Measurements from ENCODE around the gene PROS1.
"Not testable (repeated sequence)": the region's sequence is repeated elsewhere in the genome, so short reads cannot be mapped to it uniquely, and the experiment has no call there.

The PROS1 gene

DNA sequence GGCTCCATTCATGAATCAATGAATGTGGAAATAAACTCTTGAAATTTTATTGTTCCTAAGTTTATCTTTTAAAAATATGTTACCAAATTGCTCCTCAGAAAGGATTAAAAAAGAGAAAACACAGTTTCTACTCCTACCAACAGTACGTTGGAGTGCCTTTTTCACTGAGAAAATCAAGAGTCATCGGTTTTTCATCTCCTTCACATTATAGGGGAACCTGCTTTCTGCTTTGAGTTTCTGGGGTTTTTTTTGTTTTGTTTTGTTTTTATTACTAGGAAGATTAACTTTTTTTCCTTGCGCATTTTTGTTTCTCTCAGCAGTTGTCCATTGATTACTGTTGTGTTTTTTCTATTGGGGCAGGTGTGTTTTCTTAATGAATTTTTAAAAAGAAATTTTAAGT lies 9.7 kb upstream of the PROS1 start:
- DNase-seq (ENCODE audit: extremely low spot score), result no peak
- TF ChIP-seq, protein P1, sequence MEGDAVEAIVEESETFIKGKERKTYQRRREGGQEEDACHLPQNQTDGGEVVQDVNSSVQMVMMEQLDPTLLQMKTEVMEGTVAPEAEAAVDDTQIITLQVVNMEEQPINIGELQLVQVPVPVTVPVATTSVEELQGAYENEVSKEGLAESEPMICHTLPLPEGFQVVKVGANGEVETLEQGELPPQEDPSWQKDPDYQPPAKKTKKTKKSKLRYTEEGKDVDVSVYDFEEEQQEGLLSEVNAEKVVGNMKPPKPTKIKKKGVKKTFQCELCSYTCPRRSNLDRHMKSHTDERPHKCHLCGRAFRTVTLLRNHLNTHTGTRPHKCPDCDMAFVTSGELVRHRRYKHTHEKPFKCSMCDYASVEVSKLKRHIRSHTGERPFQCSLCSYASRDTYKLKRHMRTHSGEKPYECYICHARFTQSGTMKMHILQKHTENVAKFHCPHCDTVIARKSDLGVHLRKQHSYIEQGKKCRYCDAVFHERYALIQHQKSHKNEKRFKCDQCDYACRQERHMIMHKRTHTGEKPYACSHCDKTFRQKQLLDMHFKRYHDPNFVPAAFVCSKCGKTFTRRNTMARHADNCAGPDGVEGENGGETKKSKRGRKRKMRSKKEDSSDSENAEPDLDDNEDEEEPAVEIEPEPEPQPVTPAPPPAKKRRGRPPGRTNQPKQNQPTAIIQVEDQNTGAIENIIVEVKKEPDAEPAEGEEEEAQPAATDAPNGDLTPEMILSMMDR (IDR thresholded peaks at IDR 0.05; ENCODE audit: control extremely low read depth, extremely low read depth, low read depth, missing control alignments), result no peak
- ChIA-PET POLR2A (no interaction called here), CTCF (no interaction called here)

DNA sequence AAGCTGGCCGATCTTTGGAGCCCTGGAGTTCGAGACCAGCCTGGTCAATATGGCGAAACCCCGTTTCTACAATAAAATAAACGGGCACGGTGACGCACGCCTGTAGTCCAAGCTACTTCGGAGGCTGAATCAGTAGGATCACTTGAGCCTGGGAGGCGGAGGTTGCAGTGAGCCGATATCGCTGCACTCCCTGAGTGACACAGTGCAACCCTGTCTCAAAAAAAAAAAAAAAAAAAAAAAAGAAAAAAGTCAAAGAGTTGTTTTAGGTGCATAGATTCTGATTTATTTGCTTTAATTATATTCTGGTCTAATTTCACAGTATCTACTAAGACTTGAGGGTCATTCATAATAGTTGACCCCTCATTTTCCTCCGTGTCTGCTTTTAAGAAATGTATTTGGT lies 8.0 kb upstream of the PROS1 start:
- TF ChIP-seq, protein P1 (IDR thresholded peaks at IDR 0.05; ENCODE audit: control extremely low read depth, extremely low read depth, low read depth, missing control alignments), result no peak
- ChIA-PET CTCF (interaction anchor here (1.2 to 1.5 kb wide), 2 partner anchors 10 to 11 kb away, joined by 3 to 4 read pairs; no protein-coding TSS in a partner anchor), POLR2A (interaction anchor here (0.7 kb wide), 1 partner anchor 35 kb away, joined by 5 read pairs; no protein-coding TSS in a partner anchor)
- DNase-seq (ENCODE audit: extremely low spot score), result no peak

DNA sequence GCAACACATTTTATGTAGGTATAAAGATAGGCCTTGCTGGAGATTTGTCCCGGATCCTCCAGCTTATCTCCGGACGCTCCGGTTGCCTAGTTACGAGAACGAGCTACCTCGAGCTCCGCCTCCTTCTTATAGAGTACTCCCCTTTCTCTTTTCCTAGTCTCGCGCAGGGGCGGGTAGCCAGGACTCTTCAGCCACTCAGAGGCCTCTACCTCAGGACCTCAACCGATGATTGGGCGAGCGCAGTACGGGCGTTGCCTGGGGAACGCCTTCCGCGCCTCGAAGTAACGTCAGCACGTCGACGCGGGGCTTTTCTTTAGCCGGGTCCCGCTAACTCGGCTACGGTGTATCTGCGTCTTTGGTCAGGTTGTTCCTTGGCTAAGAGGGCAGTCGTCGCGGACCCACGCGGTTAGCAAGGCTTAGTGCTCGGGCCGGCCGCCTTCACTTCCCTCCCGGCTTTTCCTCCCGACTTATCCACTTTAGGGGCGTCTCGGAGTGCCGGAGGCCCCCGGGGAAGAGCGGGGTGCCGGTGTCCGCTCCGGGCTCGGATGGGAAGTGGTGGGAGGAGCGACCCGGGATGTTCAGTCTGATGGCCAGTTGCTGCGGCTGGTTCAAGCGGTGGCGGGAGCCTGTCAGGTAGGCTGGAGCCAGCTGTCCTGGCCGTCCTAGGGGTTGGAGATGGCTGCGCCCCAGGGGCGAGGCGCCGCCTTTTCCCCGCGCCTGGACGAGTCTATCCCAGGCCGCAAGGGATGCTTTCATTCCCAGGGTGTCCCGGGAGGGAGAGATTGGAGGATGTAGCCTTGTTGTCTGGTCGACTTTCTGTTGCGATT lies 6.4 kb upstream of the PROS1 start, which contains the start of gene ARL13B:
Gene ARL13B (plus strand): TSS at position 306 of the 827 bp plus-strand sequence. CDS start 269 bp downstream, at position 575.
- POLR2A ChIA-PET, result no interaction called here
- CTCF ChIA-PET, result interaction anchor here (0.7 to 1.1 kb wide), 4 partner anchors 9 to 89 kb away, joined by 3 to 4 read pairs (median 4); partner anchors contain the start of genes DHFR2 and NSUN3
- TF ChIP-seq, protein P1 (IDR thresholded peaks at IDR 0.05; ENCODE audit: control extremely low read depth, extremely low read depth, low read depth, missing control alignments), result no peak
- peak; percentile 96 for DNase-seq (ENCODE audit: extremely low spot score)

DNA sequence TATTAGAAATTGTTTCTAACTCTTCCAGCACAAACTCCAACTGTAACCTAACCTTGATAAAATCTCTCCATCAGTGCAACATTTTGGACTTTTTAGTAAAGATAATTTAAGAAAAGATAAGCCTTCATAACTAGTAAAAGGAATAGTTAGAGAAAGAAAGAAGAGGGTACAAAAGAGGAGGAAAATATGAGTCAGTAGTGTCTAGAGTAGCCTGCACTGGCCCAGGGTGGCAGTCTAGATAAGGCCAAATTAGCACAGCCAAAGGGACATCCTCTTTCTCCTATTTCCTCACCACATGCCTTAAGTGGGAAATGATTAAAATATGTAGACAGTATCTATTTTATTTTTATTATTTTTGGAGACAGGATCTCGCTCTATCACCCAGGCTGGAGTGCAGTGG lies 3.7 kb downstream of the PROS1 start:
- TF ChIP-seq, protein P1 (IDR thresholded peaks at IDR 0.05; ENCODE audit: control extremely low read depth, extremely low read depth, low read depth, missing control alignments), result no peak
- POLR2A ChIA-PET, result no interaction called here
- DNase-seq (ENCODE audit: extremely low spot score), result no peak
- CTCF ChIA-PET, result interaction anchor here (1.0 kb wide), 1 partner anchor 12 kb away, joined by 4 read pairs; no protein-coding TSS in a partner anchor

DNA sequence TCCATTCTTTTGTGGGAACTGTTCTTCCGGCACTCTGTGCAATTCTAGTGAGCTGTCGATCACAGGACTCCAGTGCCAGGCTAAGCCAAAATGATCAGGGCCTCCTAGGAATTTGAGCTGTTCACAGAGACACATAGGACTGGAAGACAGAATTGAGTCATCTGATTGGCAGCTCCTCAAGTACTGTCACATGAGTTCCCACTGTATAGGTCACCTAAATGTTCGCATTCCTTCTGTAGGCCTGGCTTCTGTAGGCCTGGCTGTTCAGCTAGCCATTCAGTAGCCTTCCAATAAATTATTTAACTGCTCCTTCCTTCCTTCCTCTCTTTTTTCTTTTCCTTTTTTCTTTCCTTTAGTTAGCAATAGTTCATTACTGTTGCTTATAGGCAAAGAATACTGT lies 4.3 kb downstream of the PROS1 start:
- CTCF ChIA-PET, result no interaction called here
- POLR2A ChIA-PET, result no interaction called here
- TF ChIP-seq, protein P1 (IDR thresholded peaks at IDR 0.05; ENCODE audit: control extremely low read depth, extremely low read depth, low read depth, missing control alignments), result no peak
- no peak for DNase-seq (ENCODE audit: extremely low spot score)

DNA sequence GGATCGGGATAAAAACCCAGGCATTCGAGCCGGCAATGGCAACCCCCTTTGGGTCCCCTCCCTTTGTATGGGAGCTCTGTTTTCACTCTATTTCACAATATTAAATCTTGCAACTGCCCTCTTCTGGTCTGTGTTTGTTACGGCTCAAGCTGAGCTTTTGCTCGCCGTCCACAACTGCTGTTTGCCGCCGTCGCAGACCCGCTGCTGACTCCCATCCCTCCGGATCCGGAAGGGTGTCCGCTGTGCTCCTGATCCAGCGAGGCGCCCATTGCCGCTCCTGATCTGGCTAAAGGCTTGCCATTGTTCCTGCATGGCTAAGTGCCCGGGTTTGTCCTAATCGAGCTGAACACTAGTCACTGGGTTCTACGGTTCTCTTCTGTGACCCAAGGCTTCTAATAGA lies 8.6 kb downstream of the PROS1 start:
- CTCF ChIA-PET; DNase-seq (ENCODE audit: extremely low spot score); POLR2A ChIA-PET: not testable (repeated sequence)

DNA sequence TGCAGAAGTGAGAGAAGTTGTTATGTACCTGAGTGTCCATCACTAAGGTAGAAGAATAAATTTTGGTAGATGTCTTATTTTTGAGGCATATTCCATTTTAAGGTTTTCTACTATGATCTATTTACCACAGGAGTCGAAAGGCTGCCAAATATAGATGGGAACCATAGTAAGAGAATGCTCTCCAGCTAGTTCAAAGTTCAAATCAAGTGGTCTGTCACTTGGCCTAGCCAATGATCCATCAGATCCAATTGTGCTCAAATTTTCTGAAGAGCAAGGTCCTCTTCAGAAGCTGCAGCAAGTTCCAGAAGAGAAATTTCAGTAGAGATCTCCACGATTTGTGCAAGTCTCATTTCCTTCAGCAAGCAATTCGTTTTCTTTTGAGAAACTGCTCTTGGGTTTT lies 10.9 kb downstream of the PROS1 start:
- TF ChIP-seq, protein P1 (IDR thresholded peaks at IDR 0.05; ENCODE audit: control extremely low read depth, extremely low read depth, low read depth, missing control alignments), result no peak
- ChIA-PET POLR2A (no interaction called here), CTCF (interaction anchor here (0.8 kb wide), 1 partner anchor 9 kb away, joined by 3 read pairs; no protein-coding TSS in a partner anchor)
- DNase-seq (ENCODE audit: extremely low spot score), result no peak
